NCI-H2081 treated with DMSO at 0.1 percent for 48 hours (cell line): ENCODE measurements around the gene IL7R.

Source experiments
- DNase-seq: peaks from one replicate; lab custom pipeline; 2025; lab: John Stamatoyannopoulos, UW

IL7R gene

DNA sequence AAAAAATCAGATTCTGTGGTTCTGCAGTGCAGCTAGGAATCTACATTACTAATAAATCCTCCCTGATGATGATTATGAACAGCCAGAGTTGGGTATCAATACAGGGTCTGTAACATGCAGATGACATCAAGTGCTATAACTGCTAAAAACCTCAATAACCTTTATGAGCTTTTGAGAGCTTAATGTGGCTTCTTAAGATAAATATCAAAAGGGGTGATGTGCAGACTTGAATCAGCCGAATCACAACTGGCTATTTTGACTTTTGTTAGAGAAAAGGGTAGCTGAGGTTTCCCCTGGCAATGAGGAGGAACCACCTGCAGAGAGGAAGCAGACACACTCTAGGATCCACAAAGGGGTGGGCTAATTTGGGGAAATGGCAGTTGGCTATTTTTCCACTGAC lies 51.5 kb downstream of the IL7R start:
- DNase-seq = no peak

DNA sequence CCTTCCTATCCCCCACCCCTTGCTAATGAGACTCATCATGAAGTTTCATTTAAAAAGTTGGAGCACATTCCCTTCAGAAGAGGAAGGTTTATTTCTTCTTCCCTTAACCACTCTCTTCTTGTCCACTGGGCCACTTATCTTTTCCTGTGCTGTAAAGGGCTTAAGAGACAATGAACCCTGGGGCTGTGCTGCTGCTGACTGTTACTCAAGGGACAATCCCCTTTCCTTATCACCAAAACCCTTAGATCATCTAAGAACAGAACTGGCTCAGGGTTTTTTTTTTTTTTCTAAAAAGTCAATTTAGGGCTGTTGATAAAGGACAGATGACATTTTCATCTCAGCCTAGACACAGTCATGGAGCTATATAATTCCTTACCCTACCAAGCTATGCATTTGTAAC lies 52.1 kb downstream of the IL7R start:
- DNase-seq = no peak

DNA sequence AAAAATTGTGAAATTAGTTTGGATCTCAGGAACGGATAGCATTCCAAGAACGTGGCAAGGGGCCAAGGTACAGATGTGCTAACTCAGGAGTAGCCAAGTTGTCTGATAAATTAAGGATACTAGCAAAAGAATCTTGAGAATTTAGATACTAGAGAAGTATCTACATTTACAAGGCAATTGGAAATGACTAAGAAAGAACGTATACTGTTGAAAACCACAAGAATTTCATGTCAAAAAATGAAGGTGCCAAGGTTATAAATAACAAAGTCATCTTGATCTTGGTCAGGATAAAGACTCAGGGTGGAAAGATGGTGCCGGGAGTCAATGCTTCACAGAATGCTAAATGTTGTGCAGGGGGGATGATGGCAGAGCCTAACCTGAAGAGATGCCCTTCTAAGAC lies 62.5 kb downstream of the IL7R start:
- no peak for DNase-seq

DNA sequence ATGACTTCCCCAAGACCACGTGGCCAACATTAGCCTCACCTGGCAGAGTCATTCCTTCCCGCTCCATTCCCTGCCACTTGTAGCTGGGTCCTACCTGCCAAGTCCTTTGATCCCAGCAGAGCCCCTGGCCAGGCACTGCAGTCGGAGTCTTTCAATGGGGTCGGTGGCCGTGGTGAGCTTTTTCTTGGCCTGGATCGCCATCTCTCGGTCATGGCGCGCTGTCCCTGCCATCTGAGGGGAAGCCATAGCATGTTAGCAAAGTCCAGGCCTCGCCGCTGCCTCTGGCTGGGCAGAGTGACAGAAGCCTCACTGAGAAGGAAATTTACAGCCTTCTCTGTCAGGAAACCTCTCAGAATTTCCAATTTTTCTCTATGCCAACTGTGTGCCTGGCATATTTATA lies 64.2 kb downstream of the IL7R start:
- no peak for DNase-seq

DNA sequence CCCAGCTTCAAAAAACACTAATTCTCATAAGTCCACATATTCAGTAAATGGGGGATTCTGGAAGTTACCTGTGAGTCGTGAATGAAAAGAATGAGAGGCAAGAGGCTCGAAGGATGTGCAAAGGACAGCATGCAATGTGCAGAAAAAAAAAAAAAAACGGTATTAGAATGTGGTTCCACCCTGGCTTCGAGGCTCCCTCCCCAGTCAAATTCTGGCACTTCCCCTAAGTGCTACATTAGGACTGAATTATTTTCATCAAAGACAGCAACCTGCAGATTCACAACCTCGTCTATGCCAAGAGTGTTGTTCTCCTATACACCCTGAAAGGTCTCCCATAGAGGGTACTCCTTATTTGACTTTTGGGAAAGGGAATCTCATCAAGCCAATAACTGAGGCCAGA lies 65.2 kb downstream of the IL7R start:
- DNase-seq = no peak

DNA sequence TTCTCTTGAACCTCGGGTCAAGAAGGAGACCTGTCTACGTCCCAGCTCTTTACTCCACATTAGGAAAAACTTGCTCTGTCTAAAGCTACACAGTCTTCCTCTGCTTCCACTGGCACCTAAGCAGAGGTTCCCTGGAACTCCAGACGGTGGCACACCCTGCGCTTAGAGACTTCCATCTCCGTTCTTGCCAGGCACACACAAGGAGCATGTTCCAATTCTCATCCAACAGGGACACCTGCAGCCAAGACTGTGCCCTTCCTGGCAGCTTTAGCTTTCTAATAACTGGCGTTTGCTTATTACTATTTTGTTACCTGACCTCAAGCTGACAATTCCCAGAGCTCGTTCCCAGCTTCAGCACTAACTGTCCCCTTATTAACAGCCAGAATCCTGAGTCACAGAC lies 65.8 kb downstream of the IL7R start:
- DNase-seq = no peak

DNA sequence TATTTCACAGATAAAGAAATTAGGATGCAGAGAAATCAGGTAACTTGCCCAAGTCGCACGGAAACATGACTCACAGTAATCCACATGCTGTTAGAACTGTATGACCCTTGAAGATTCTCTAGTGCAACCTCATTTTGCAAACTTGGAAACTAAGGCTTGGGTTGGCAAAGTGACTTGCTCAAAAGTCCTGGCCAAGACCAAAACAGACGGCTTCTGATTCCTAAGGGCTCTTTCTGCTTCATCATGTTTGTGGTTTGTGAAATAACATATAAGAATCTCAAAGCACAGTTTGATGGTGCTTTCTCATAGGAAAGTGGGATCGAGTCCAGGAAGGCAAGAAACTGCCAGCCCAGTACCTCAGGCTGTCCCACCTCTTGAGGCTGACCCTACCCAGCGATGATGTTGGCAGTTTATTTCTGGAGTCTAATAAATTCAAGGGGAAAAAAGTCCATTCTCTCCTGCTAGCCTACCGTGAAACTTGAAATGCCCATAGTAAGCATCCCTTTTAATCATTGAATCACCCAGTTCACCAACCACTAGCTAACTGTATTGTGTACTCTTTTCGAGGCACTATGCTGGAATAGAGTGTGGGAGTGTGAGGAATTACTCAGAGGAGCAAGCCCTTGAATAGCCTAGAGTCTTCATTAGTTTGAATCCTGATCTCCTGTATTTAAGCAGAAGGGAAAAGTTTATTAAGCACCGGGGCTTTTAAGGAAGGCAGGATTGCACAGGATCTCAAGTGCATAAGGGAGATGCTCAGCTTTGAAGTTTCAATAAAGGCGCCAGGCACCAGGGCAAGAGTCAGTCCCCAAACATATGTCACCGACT lies 67.6 kb downstream of the IL7R start:
- DNase-seq = no peak

DNA sequence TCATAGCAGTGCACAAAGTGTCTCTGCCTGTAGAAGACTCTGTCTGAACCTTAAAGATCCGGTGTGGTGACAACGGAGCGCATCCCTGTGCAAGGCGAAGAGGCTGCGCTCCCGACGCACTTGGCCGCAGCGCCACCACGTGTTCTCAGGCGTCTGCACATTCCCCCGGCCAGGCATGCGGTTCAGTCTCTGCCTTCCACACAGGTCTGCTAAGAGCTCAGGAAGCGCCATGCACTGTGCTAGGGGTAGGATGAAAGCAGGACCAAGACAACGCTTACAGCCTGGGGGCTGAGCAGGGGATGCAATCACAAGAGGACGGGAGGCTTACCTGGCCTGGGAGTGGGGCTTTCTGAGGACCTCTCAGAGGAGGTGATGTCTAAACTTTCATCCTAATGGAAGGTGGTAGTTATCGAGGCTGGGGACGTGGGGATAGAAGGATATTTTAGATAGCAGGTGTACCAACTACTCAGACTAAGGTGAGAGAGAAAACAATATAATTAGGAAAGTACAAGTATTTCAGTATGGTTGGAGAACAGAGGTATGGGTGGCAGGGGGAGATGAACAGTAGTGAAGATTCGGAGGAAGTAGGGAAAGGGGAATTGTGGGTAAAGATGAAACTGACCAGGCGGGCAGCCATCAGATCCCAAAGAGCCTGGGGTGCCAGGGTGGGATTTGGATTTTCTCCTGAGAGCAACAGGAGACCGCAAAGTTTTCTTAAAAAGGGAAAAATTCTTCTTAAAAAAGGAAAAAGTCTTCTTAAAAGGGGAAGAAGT lies 68.4 kb downstream of the IL7R start:
- DNase-seq = peak; percentile 24

DNA sequence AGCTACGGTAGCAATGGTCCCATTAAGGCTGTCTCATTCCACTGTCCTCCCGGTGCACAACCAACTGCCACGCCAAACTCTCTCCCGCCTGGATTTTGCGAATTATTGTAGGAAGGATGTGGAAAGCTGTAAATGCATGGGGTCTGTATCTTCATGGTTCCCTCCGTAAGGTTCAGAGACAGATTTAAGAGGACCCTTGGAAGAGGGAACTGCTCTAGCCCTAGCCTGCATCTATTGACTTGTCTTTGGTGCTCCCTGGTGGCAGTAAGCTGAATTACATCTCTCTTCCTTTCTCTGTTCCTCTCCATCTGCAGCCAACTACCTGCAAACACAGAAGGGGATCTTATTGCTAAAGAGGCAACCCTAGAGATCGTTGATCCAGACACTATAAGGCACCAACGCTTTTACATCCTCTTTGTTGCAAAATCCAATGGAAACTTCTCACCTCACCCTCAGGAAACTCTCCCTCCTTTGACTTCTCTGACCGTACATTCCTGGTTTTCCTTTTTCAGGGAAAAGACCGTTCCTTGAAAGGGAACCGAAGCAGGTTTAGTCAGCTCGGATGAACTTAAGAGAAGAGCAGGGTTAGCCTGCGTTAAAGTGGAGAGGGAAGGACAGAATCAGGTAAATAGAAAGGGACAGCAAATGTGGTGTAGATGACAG lies 69.8 kb downstream of the IL7R start:
- DNase-seq = peak; percentile 41
